HG03103 (cell line): ENCODE measurements around the gene DYNC1I1.

Source experiments
- ATAC-seq: cut with Tn5 transposase; IDR thresholded peaks from one replicate; pipeline ENCODE4 v1.9.1; 2021; ENCODE audit warnings: low read depth; ENCODE audit not compliant: unreplicated experiment

Gene DYNC1I1

GRCh38 chr7:96059075-96059474 lies 286.7 kb downstream of the DYNC1I1 start:
- ATAC-seq: no peak

- no peak for ATAC-seq
These were observed 288.7 kb downstream of the DYNC1I1 start for GRCh38 chr7:96061009-96061408.

- no peak for ATAC-seq
These were observed 289.5 kb downstream of the DYNC1I1 start for GRCh38 chr7:96061844-96062243.

DNA sequence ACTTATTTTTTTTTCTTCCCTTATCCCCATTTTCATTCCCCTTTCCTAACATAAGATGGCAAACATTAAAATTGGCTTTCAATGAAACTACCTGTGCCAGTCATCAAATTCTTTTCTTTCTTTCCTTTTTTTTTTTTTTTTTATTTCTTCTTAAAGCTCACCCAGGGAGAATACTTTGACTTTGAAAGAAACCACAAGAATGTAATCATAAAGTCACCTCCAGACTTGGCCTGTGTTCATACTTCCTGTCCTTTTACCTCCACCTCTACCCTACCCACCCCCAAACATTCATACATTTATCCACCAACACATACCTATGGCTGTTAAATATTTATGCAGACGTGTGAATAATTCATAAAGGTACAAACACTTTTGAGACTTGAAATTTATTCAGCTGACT lies 295.0 kb downstream of the DYNC1I1 start:
- no peak for ATAC-seq

GRCh38 chr7:96069401-96069800 lies 297.0 kb downstream of the DYNC1I1 start:
- no peak for ATAC-seq

DNA sequence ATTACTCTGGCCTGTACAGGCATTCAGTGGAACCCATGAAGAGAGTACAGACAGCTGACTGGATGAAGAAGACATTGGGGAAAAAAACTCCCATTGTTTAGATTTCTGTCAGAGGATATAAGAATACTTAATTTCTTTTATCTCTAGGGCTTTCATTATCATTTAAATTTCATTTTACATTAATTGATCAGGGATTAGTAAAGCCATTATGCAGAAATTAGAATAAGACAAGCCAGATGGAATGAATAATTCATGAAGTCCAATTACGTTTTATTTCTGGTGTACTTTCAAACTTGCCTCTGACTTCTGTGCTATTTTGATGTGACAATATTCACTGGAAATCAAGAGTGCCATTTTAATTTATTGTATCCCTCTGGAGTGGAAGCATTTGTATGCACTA lies 302.5 kb downstream of the DYNC1I1 start:
- no peak for ATAC-seq

GRCh38 chr7:96075510-96076349 lies 303.4 kb downstream of the DYNC1I1 start:
- ATAC-seq: no peak

- ATAC-seq: no peak
These were observed 304.0 kb downstream of the DYNC1I1 start for GRCh38 chr7:96076350-96076707.

- ATAC-seq: no peak
These were observed 307.7 kb downstream of the DYNC1I1 start for GRCh38 chr7:96080027-96080426.

DNA sequence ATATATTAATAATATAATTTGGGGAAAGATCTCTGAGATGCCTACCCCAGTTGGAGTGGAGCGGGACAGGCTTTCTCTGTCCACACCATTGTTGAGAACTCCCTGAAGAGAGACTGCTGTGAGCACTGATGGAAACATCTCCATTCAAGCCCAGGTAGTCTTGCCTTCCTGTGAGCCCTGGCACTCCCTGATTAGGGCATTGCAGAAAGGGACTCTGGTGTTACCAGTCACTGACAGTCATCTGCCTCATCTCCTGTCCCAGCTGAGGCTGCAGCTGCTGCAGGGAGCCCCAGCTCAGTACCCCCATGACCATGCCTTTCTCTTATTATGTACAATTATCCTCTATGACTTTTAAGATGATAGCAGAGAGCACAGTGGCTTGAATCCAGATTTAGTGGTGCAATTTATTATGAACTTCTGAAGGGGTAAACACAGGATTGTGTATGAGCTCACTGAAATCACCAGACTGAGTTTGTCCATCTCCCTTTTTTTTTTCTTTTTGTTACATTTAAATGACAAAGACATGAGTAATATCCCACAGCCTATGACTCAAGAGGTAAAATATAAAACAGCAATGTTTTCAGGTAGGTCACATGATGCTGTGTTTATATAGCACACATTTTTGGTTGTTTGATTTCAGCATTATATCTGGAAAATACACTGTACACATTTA lies 312.7 kb downstream of the DYNC1I1 start:
- ATAC-seq: no peak

DNA sequence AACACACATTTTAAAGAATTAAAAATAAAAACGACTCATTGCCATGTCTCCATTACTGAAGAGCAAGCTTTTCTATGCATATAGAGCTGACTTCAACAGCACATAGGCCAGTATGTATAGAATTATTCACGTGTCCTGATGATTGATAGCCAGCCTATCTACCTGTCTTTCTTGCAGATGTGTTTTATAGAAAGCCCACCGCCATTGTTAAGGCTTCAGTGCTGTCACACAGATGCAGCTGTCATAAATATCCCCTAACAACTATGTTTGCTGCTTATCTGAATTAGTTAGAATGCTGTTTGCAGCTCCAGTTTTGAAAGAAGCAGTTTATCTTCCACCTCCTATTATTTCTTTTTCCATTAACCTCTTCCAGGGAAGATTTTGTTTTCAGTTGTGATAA lies 313.6 kb downstream of the DYNC1I1 start:
- ATAC-seq: no peak

DNA sequence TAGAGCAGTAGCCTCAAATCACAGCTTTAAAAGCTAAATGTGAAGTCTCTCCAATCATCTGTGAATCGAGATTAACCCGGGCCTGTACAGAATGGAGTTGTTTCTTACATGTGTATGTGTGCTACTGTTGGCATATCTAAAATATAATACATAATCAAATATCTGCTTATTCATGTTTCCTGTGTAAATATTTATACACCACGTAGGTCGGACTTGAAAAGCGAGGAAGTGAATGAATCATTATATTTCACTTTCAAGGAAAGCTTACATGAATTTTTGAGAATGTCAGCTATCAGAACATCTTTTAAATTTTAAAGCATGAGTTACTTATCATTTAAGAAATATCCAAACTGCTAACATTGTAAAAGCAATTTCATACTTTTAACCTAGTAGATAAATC lies 316.2 kb downstream of the DYNC1I1 start:
- no peak for ATAC-seq

GRCh38 chr7:96089511-96089910 lies 317.2 kb downstream of the DYNC1I1 start:
- ATAC-seq: no peak

DNA sequence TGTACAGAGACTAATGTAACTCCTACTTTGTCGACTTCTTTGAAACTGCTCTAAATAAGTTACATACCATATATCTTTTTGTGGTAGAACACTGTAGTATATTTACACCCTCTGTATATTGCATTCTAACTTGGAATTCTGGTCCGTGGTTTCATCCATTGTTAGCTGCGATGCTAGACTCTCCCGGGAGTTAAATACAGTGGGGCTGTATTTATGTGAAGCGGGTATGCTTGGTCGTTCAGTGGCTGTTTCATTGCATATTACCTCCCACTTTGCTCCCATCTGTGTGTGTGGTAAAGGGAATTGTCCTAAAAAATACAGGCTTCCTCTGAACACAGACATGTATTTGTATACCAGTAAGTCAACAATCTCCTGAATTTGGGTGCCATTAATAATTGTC lies 318.4 kb downstream of the DYNC1I1 start:
- ATAC-seq: no peak

DNA sequence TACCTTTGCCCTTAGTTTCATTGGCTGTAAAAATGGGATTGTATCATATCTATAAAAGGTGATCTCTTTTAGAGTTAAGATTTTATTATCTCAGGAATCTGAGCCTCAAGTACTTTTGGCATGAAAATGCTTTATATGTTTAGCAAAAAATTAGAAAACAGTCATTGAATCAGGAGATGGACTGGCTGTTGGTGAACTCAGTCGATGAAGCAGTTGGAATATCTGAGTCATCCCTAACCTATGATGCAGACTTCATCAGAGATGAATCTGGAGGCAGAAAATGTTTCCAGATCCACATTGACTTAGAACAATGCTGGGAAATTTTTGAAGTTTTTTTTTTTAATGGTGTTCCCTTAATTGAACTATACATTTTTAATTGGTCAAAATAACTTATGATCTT lies 321.1 kb downstream of the DYNC1I1 start:
- ATAC-seq: no peak

DNA sequence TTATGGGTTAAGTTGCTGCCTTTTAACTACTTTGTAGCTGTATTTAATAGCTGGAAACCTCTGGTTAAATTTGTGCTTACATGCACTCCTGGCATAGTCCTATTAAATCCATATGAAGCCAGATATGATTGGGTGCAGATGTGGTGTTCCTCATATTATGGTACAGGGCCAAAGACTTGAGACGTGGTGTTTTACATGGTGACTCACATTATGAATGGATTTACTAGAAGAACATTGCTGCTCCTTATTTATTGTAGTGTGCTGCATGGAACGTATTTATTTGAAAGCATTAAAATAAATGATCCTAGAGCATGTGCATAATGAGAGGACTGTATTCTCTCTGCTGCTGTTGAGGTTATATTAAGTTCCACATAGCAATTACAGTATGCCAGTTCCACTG lies 325.5 kb downstream of the DYNC1I1 start:
- ATAC-seq: no peak

DNA sequence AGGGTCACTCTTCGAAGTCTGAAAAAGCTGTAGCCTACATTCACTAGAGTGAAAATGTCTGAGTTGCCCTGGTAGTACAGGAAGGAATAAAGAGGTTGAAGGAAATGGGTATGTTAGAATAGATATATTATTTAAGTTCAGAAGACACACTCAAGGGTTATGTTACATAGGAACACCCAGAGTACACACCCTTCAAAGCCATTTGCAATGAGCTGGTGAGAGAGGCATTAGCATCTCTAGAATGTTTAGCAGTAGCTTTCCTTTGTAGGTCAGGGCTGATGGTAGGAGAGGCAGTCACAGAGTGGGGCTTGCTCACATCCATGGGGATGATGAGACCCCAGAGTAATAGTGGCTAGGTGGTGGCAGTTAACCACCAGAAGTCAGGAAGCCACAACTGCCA lies 328.4 kb downstream of the DYNC1I1 start:
- ATAC-seq: no peak

DNA sequence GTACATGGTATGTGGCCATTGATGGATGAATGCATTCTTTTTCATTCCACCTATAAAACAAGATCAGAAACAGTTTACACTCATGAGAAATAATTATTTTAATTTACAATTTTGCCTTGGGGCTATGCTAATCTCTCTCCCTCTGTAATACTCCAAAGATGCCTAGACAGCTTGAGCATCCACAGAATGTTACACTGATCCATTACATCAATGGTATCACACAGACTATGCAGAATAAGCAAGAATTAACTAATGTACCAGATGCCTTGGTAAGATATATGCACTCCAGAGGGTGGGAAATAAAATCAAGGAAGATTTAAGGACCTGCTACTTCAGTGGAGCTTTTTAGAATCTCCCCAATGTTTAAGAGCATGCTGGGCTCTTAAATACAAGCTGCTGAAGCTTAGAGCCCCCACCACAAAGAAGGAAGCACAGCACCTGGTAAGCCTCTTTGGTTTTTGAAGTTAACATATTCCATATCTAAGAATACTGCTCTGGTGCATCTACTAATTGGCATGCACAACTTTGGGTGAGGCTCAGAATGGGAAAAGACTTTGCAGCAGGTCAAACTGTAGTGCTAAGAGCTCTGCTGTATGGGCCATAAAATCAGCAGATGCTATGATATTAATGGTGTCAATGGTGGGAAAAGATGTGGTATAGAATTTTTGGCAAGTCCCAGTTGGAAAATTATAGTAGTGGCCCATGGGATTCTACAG lies 329.9 kb downstream of the DYNC1I1 start:
- no peak for ATAC-seq

GRCh38 chr7:96104984-96105383 lies 332.6 kb downstream of the DYNC1I1 start:
- ATAC-seq: no peak

GRCh38 chr7:96111405-96111804 lies 339.1 kb downstream of the DYNC1I1 start:
- ATAC-seq: no peak

GRCh38 chr7:96114190-96114589 lies 341.8 kb downstream of the DYNC1I1 start:
- ATAC-seq: no peak

GRCh38 chr7:96116173-96116572 lies 343.8 kb downstream of the DYNC1I1 start:
- ATAC-seq: no peak
